Inflammatory macrophage (primary cell): ENCODE data around the gene A2ML1.
"Not testable (repeated sequence)": the region's sequence is repeated elsewhere in the genome, so short reads cannot be mapped to it uniquely, and the experiment has no call there.

ENCODE experiments used
- DNase-seq, 2 donors: peaks; one replicate each; pipeline ENCODE4 v3.0.0-alpha.2; 2020 to 2022
- total RNA-seq, 18 experiments: gene quantifications; one replicate each; lab custom pipeline; 2026; ENCODE audit warnings: mixed read lengths in 6 of 18, inconsistent platforms in 2 of 18; lab: John Stamatoyannopoulos, UW

A2ML1 gene
- total RNA-seq = 0 to 0.25 (median 0.06) reads per million in 18 experiments

DNA sequence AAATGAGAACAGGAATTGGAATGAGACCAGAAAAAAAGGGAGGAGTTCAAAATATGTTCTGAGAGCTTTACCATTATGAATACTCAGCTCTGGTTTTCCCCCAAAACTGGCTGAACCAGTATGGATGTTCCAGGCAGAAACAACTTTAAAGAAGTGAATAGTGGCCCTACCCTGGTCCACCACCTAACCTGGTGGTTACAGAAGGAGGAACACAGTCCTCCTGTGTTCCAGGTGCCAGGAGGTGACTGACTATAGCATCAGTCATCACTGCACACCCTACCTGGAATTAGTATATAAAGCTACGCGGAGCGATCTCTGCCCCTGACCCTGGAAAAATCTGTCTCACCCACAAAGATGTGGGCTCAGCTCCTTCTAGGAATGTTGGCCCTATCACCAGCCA, at the start of gene A2ML1:
TSS of gene A2ML1 (plus strand) at position 324 of the 400 bp plus-strand sequence. CDS start at position 355, 31 bp downstream.
- no peak for DNase-seq

DNA sequence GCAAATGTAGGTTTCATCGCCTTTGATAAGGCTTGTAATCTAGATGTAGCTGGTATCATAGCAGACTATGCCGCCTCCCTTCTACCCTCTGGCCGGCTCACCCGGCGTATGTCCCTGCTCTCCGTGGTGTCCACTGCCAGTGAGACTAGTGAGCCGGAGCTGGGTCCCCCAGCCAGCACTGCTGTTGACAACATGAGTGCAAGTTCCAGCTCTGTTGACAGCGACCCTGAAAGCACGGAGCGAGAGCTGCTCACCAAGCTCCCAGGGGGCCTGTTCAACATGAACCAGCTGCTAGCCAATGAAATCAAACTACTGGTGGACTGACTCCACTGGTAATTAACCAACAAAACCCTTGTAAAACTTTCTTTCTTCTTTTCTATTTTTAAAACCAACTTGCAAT, 49.0 kb upstream of the A2ML1 start:
- no peak for DNase-seq

- DNase-seq = no peak
Observed at GRCh38 chr12:8779281-8779680, 43.1 kb upstream of the A2ML1 start.

DNA sequence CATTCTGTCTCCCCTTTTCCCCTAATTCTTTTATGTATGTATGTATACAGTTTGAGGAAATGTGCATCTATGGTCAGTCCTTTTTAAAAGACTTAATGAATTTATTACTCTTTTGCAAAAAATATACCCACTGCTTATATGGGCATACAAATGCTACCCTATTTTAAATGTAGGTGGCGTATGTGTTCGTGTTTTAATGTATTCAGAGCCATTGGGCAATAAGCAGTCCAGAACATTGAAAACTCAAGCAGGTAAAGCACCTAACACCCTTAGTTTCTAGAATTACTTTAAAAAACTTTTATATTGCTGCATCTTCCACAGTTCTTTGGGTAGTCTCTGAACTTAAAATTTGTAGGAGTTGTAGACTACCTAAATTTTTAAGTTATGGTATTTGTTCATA, 42.6 kb upstream of the A2ML1 start:
- no peak for DNase-seq

GRCh38 chr12:8780389-8780788, 42.0 kb upstream of the A2ML1 start:
- DNase-seq = peak; percentile 43 to 56

GRCh38 chr12:8781381-8782127, 40.9 kb upstream of the A2ML1 start:
- DNase-seq = no peak

GRCh38 chr12:8784290-8784888, 38.0 kb upstream of the A2ML1 start:
- no peak for DNase-seq

GRCh38 chr12:8785499-8785898, 36.9 kb upstream of the A2ML1 start:
- no peak for DNase-seq

DNA sequence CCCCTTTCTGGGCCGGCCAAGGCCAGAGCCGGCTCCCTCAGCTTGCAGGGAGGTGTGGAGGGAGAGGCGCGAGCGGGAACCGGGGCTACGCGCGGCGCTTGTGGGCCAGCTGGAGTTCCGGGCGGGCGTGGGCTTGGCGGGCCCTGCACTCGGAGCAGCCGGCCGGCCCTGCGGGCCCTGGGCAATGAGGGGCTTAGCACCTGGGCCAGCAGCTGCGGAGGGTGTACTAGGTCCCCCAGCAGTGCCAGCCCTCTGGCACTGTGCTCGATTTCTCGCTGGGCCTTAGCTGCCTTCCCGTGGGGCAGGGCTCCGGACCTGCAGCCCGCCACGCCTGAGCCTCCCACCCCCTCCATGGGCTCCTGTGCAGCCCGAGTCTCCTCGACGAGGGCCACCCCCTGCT, 35.2 kb upstream of the A2ML1 start:
- not testable (repeated sequence) for DNase-seq

DNA sequence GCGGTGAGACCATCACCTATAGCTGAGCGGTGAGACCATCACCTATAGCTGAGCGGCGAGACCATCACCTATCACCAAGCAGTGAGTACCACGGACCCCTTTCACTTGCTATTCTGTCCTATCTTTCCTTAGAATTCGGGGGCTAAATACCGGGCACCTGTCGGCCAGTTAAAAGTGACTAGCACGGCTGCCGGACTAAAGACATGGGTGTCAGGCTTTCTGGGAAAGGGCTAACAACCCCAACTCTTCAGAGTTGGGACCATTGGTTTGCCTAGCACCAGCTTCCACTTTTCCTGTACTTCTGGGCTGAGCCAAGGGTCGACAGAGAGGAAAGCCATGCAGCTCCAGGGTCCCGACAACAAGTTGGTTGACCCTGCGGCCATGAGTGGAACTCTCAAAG, 33.7 kb upstream of the A2ML1 start:
- DNase-seq = not testable (repeated sequence)

DNA sequence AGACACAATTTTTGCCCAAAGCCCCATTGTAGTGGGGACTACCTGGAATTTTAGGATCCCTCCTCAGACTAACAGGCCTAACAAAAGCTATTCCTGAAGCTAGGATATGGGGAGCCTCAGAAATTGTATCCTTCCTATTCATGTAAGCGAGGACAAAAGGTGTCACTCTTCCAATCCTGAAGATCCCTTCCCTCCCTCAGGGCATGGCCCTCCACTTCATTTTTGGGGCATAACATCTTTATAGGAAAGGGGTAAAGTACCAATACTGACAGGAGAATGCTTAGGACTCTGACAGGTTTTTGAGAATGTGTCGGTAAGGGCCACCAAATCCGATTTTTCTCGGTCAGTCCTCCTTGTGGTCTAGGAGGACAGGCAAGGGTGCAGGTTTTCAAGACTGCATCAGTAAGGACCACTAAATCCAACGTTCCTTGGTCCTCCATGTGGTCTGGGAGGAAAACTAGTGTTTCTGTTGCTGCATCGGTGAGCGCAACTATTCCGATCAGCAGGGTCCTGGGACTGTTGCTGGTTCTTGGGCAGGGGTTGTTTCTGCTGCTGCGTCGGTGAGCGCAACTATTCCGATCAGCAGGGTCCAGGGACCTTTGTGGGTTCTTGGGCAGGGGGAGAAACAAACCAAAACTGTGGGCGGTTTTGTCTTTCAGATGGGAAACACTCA, 32.9 kb upstream of the A2ML1 start:
- DNase-seq = not testable (repeated sequence)

GRCh38 chr12:8793226-8793625, 29.2 kb upstream of the A2ML1 start:
- peak in 1 of 2 donors; percentile 9 for DNase-seq

DNA sequence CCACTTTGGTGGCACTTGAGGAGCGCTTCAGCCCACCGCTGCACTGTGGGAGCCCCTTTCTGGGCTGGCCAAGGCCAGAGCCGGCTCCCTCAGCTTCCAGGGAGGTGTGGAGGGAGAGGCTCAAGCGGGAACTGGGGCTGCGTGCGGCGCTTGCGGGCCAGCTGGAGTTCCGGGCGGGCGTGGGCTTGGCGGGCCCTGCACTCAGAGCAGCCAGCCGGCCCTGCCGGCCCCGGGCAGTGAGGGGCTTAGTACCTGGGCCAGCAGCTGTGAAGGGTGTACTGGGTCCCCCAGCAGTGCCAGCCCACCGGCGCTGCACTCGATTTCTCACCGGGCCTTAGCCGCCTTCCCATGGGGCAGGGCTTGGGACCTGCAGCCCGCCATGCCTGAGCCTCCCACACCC, 27.8 kb upstream of the A2ML1 start:
- DNase-seq = not testable (repeated sequence)

DNA sequence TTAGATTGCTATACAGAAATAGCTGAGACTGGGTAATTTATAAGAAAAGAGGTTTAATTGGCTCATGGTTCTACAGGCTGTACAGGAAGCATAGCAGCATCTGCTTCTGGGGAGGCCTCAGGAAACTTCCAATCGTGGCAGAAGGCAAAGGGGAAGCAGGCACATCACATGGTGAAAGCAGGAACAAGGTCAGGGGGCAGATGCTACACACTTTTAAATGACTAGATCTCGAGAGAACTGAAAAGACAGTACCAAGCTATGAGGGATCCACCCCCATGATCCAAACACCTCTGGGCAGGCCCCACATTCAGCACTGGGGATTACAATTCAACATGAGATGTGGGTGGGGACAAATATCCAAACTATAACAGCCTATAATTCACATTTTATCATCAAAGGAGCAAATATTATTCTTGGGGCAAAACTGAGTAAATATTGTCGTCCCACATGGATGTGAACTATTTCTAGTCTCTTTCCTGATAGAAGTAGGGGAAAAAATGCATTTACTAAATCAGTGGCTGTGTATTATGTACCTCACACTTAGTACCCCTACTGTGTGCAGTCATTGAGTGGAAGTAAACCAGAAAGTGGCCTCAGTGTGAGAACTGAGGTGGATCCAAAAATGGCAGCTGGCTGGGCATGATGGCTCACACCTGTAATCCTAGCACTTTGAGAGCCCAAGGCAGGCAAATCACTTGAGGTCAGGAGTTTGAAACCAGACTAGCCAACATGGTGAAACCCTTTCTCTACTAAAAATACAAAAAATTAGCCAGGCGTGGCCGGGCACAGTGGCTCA, 25.4 kb upstream of the A2ML1 start:
- DNase-seq = no peak

DNA sequence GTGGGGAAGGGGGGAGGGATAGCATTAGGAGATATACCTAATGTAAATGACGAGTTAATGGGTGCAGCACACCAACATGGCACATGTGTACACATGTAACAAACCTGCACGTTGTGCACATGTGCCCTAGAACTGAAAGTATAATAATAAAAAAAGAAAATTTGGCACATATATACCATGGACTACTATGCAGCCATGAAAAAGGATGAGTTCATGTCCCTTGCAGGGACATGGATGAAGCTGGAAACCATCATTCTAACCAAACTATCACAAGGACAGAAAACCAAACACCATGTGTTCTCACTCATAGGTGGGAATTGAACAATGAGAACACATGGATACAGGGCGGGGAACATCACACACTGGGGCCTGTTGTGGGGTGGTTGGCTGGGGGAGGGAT, 21.2 kb upstream of the A2ML1 start:
- DNase-seq = not testable (repeated sequence)

- not testable (repeated sequence) for DNase-seq
Observed at GRCh38 chr12:8804833-8805232, 17.6 kb upstream of the A2ML1 start.

DNA sequence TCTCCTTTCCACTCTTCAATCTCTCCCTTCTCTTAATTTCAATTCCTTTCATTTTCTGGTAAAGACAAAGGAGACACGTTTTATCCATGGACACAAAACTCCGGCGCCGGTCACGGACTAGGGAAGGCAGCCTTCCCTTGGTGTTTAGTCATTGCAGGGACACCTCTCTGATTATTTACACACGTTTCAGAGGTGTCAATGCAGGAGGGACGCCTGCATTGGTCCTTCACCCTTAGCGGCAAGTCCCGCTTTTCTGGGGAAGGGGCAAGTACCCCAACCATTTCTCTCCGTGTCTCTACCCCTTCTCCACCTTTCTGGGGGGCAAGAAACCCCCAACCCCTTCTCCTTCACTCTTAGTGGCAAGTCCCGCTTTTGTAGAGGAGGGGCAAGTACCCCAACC, 16.9 kb upstream of the A2ML1 start:
- not testable (repeated sequence) for DNase-seq

DNA sequence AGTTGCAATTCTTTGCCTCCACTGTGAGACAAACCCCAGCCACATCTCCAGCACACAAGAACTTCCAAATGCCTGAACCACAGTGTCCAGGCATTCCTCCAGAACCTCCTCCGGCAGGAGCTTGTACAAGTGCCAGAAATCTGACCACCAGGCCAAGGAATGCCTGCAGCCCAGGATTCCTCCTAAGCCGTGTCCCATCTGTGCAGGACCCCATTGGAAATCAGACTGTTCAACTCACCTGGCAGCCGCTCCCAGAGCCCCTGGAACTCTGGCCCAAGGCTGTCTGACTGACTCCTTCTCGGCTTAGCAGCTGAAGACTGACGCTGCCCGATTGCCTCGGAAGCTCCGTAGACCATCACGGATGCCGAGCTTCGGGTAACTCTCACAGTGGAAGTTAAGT, 15.3 kb upstream of the A2ML1 start:
- not testable (repeated sequence) for DNase-seq

GRCh38 chr12:8810112-8810511, 12.3 kb upstream of the A2ML1 start:
- not testable (repeated sequence) for DNase-seq

DNA sequence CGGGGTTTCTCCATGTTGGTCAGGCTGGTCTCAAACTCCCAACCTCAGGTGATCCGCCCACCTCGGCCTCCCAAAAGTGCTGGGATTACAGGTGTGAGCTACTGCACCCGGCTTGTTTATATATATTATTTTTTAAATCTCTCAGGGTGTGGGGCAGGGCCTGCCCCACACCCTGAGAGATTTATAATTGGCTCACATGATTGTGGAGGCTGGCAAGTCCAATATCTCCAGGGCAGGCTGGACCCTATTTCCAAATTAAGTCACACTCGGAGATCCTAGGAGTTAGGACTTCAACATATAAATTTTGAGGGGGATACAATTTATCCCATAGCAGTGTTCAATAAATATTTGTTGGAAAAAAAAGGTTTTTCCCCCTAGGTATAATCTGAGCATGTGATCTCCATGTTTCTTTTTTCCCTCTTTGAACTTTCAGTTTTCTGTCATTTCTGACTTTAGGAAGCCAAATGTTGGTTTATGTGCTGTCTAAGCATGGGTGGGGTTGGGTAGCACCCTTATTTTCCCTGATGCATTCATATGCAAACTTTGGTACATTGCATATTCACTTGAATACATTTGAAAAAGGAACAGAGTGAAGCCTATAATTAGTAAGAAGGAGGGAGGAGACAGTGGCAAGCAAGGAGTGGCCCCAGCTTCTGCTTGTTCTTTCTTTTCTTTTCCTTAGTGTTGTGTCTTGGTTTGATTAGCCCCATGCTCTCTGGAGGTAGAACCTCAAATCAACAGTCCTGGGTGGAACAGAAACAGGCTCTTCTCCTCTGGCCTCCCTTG, 8.7 kb upstream of the A2ML1 start:
- DNase-seq = no peak

- peak; percentile 55 to 58 for DNase-seq
Observed at GRCh38 chr12:8816448-8817050, 5.9 kb upstream of the A2ML1 start.

DNA sequence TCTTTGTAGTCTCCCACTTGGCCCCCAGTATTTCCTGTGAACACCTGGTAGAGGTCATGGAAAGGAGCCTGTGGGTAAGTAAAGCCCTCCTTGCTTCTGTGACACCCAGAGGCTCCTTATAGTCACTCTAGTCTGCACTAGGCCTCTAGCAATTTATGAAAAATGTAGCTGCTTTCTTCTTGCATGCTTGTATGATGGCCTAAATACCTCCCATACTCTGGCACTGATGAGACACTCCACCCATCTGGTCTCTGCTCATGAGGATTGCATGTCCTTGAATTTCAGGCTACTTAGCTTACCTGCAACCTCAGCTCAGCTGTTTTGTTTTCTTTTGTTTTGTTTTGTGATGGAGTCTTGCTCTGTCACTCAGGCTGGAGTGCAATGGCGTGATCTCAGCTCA, 4.6 kb upstream of the A2ML1 start:
- DNase-seq = no peak
